ENCODE measurements around the gene FBXO46.
A peak's percentile ranks its signal among the peaks of the same experiment; 100 is the strongest.

FBXO46 gene

GRCh38 chr19:45764475-45764874 lies 33.8 kb upstream of the FBXO46 start:
- POLR2A ChIA-PET (ENCODE audit: low non-redundant PET) = interaction anchor here (0.6 kb wide), 1 partner anchor 48 kb away, joined by 3 read pairs; no protein-coding TSS in a partner anchor

GRCh38 chr19:45763691-45764294 lies 33.1 kb upstream of the FBXO46 start:
- H3K27ac ChIP-seq = peak overlapping the region; percentile 98
- TF ChIP-seq CTCF (conservative IDR thresholded peaks at IDR 0.05; ENCODE audit: low read depth) = no peak
- no peak for DNase-seq (ENCODE audit: low spot score)
- ChIA-PET POLR2A (ENCODE audit: low non-redundant PET) (no interaction called here), CTCF (interaction anchor here (0.6 to 1.2 kb wide), 2 partner anchors 46 to 53 kb away, joined by 3 to 4 read pairs; no protein-coding TSS in a partner anchor)

More at GRCh38 chr19:45764475-45764874, 33.8 kb upstream of the FBXO46 start:
- no peak for TF ChIP-seq CTCF (conservative IDR thresholded peaks at IDR 0.05; ENCODE audit: low read depth)
- no peak for DNase-seq (ENCODE audit: low spot score)
- H3K27ac ChIP-seq = peak overlapping the region; percentile 98
- CTCF ChIA-PET = interaction anchor here (0.6 kb wide), 1 partner anchor 47 kb away, joined by 3 read pairs; no protein-coding TSS in a partner anchor

- no peak for TF ChIP-seq CTCF (conservative IDR thresholded peaks at IDR 0.05; ENCODE audit: low read depth)
- DNase-seq (ENCODE audit: low spot score) = no peak
- peak overlapping the region; percentile 98 for H3K27ac ChIP-seq
- ChIA-PET CTCF (interaction anchor here (0.6 to 1.2 kb wide), 2 partner anchors 21 to 54 kb away, joined by 3 to 4 read pairs; no protein-coding TSS in a partner anchor), POLR2A (ENCODE audit: low non-redundant PET) (no interaction called here)
Observed at GRCh38 chr19:45762870-45763631, 32.4 kb upstream of the FBXO46 start.

- DNase-seq (ENCODE audit: low spot score) = no peak
- ChIA-PET CTCF (no interaction called here), POLR2A (ENCODE audit: low non-redundant PET) (interaction anchor here (0.6 kb wide), 1 partner anchor 12 kb away, joined by 3 read pairs; no protein-coding TSS in a partner anchor)
- TF ChIP-seq CTCF (conservative IDR thresholded peaks at IDR 0.05; ENCODE audit: low read depth) = no peak
- peak overlapping the region; percentile 98 for H3K27ac ChIP-seq
Observed at GRCh38 chr19:45761714-45762113, 31.0 kb upstream of the FBXO46 start.

GRCh38 chr19:45758921-45759320 lies 28.2 kb upstream of the FBXO46 start:
- no peak for DNase-seq (ENCODE audit: low spot score)
- TF ChIP-seq CTCF (conservative IDR thresholded peaks at IDR 0.05; ENCODE audit: low read depth) = no peak
- CTCF ChIA-PET = no interaction called here
- POLR2A ChIA-PET (ENCODE audit: low non-redundant PET) = no interaction called here
- H3K27ac ChIP-seq = peak overlapping the region; percentile 37; the same call in 1 of the 2 replicates

GRCh38 chr19:45757695-45758094 lies 27.0 kb upstream of the FBXO46 start:
- peak overlapping the region; percentile 93 for H3K27ac ChIP-seq
- ChIA-PET POLR2A (ENCODE audit: low non-redundant PET) (no interaction called here), CTCF (no interaction called here)
- no peak for TF ChIP-seq CTCF (conservative IDR thresholded peaks at IDR 0.05; ENCODE audit: low read depth)
- no peak for DNase-seq (ENCODE audit: low spot score)
